HepG2 (cell line): Measurements from ENCODE around the gene PPP1R18. TPM values are rescaled to one million over a fixed set of nuclear protein-coding genes. Genes with fewer than 3 reads are reported as not detected.

ENCODE experiments used
- GATA4 ChIP-seq: sonication (generic); IDR thresholded peaks from 2 replicates; pipeline ENCODE4 v1.6.1; 2016; ENCODE audit warnings: antibody characterized with exemption, low read depth, borderline replicate concordance
- IRF1 ChIP-seq: sonication (generic); formaldehyde crosslinking; IDR thresholded peaks from 2 replicates; pipeline ENCODE4 v1.4.0; 2020; ENCODE audit warnings: low read depth, mild to moderate bottlenecking, missing genetic modification reagents
- MLX ChIP-seq: IDR thresholded peaks from 2 replicates; pipeline ENCODE4 v1.6.1; 2016
- PTBP1 ChIP-seq: fragments of 200-400 bp; formaldehyde crosslinking; IDR thresholded peaks from 2 replicates; pipeline ENCODE4 v1.6.1; 2018; ENCODE audit warnings: low read length, low read depth; ENCODE audit not compliant: poor library complexity, severe bottlenecking
- SCMH1 ChIP-seq: sonication (generic); formaldehyde crosslinking; IDR thresholded peaks from 2 replicates; pipeline ENCODE4 v1.9.0; 2021; ENCODE audit warnings: missing genetic modification reagents, mild to moderate bottlenecking, borderline replicate concordance
- SMAD9 ChIP-seq: sonication (generic); formaldehyde crosslinking; IDR thresholded peaks from 2 replicates; pipeline ENCODE4 v1.5.1; 2020; ENCODE audit warnings: mild to moderate bottlenecking, missing genetic modification reagents
- SSRP1 ChIP-seq: IDR thresholded peaks from 2 replicates; pipeline ENCODE4 v1.6.1; 2016; ENCODE audit warnings: control low read depth
- TIGD3 ChIP-seq: sonication (generic); formaldehyde crosslinking; IDR thresholded peaks from 2 replicates; pipeline ENCODE4 v1.5.1; 2020; ENCODE audit warnings: mild to moderate bottlenecking, missing genetic modification reagents, borderline replicate concordance
- UBTF ChIP-seq: sonication (generic); formaldehyde crosslinking; IDR thresholded peaks from 2 replicates; pipeline ENCODE4 v1.4.0; 2020; ENCODE audit warnings: mild to moderate bottlenecking, missing genetic modification reagents
- ZC3H13 ChIP-seq: sonication (generic); formaldehyde crosslinking; IDR thresholded peaks from 2 replicates; pipeline ENCODE4 v1.8.1; 2023; ENCODE audit warnings: mild to moderate bottlenecking, missing genetic modification reagents, moderate library complexity
- ZC3H4 ChIP-seq: sonication (generic); formaldehyde crosslinking; IDR thresholded peaks from 2 replicates; pipeline ENCODE4 v1.4.0; 2020; ENCODE audit warnings: missing genetic modification reagents, borderline replicate concordance
- ZHX1 ChIP-seq: sonication (generic); formaldehyde crosslinking; IDR thresholded peaks from 2 replicates; pipeline ENCODE4 v1.8.1; 2022; ENCODE audit warnings: low read depth, mild to moderate bottlenecking, missing genetic modification reagents
- ZNF296 ChIP-seq: sonication (generic); formaldehyde crosslinking; conservative IDR thresholded peaks from 2 replicates; pipeline ENCODE4 v1.5.0; 2020; ENCODE audit warnings: mild to moderate bottlenecking, missing genetic modification reagents
- ZNF326 ChIP-seq: sonication (generic); formaldehyde crosslinking; IDR thresholded peaks from 2 replicates; pipeline ENCODE4 v1.4.0; 2020; ENCODE audit warnings: missing genetic modification reagents, borderline replicate concordance
- ZNF484 ChIP-seq: sonication (generic); formaldehyde crosslinking; IDR thresholded peaks from 2 replicates; pipeline ENCODE4 v1.5.1; 2020; ENCODE audit warnings: mild to moderate bottlenecking, low read depth, missing genetic modification reagents, borderline replicate concordance
- ZNF530 ChIP-seq: sonication (generic); formaldehyde crosslinking; IDR thresholded peaks from 2 replicates; pipeline ENCODE4 v1.5.0; 2020; ENCODE audit warnings: low read depth, mild to moderate bottlenecking, missing genetic modification reagents
- ZNF597 ChIP-seq: sonication (generic); formaldehyde crosslinking; IDR thresholded peaks from 2 replicates; pipeline ENCODE4 v1.5.0; 2020; ENCODE audit warnings: missing genetic modification reagents
- ZNF619 ChIP-seq: sonication (generic); formaldehyde crosslinking; IDR thresholded peaks from 2 replicates; pipeline ENCODE4 v1.4.0; 2020; ENCODE audit warnings: mild to moderate bottlenecking, missing genetic modification reagents
- polyA plus RNA-seq, 8 experiments: library from polyadenylated mRNA; depleted of rRNA in 3 of 8; stranded (reverse) in 7 of 8; unstranded in 1 of 8; fragments of >200 nt; fragmentation: Illumina TruSeq in 4 of 8; extraction: Trizol in 4 of 8; gene quantifications; 2 replicates each; pipeline versions ENCODE4 v1.2.1 to v1.2.3, GENCODE V29; 2011 to 2016; ENCODE audit warnings: low read depth in 4 of 8, missing spikeins in 1 of 8, mixed read lengths in 1 of 8; ENCODE audit not compliant: insufficient read depth in 1 of 8
- total RNA-seq, 5 experiments: library from RNA; depleted of rRNA; stranded (reverse); fragments of >200 nt; fragmentation: Illumina TruSeq; extraction: Trizol; gene quantifications; 2 replicates each; pipeline ENCODE4 v1.2.3, GENCODE V29; 2016; ENCODE audit warnings: low read depth in 1 of 5

Gene PPP1R18
- total and polyA plus RNA-seq, 2 of the 13 experiments (the other 11 are each of a cell fraction or from before 2014, with no cell fraction given), result 4.9 to 9.2 TPM

GRCh38 chr6:30721198-30722024, 35.0 kb upstream of the PPP1R18 start (continued):
- TF ChIP-seq MLX (CRISPR knock-in tag), result peak; percentile 55
- peak; percentile 79; the same call in 1 of the 2 replicates for TF ChIP-seq ZC3H13 (CRISPR knock-in tag)
- no peak for TF ChIP-seq TIGD3 (CRISPR knock-in tag)
- TF ChIP-seq ZNF530 (CRISPR knock-in tag), result no peak
- TF ChIP-seq ZNF619 (CRISPR knock-in tag), result no peak
- peak; percentile 21; the same call in 1 of the 2 replicates for TF ChIP-seq UBTF (CRISPR knock-in tag)
- TF ChIP-seq SCMH1 (CRISPR knock-in tag), result no peak
- no peak for TF ChIP-seq ZNF597 (CRISPR knock-in tag)
- no peak; the same call in 1 of the 2 replicates for TF ChIP-seq ZNF484 (CRISPR knock-in tag)
- no peak for TF ChIP-seq PTBP1
- no peak for TF ChIP-seq SMAD9 (CRISPR knock-in tag)
- TF ChIP-seq ZC3H4 (CRISPR knock-in tag), result peak; percentile 92; the same call in 1 of the 2 replicates
- no peak for TF ChIP-seq SSRP1
- peak; percentile 88; the same call in 1 of the 2 replicates for TF ChIP-seq ZNF326 (CRISPR knock-in tag)
- TF ChIP-seq ZHX1 (CRISPR knock-in tag), result 0 out of 2 replicates have a peak, but pooled peaks have one; percentile 30
- no peak for TF ChIP-seq ZNF296
- TF ChIP-seq IRF1 (CRISPR knock-in tag), result no peak
- TF ChIP-seq GATA4, result no peak
